ENCODE data around the gene EDIL3.
"Not testable (repeated sequence)": the region's sequence is repeated elsewhere in the genome, so short reads cannot be mapped to it uniquely, and the experiment has no call there.

The EDIL3 gene

DNA sequence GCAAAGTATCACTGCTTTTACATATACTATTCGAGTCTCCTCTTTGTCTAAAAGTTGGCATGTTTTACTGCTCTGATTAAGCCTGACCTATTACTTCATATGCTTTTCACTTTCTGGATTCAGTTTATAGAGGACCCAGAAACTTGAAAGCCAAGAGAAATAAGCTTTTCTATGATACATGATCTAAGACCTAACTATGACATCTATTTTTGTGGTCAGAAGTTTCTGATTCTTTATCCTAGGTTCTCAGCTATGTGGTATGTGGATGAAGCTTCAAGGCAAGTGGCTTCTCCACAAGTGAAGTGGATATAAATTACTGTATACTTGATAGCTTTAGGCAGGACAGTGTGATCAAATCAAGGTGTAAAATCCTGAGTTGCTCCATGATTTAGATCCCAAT, 6.3 kb downstream of the EDIL3 start:
- DNase-seq = no peak

DNA sequence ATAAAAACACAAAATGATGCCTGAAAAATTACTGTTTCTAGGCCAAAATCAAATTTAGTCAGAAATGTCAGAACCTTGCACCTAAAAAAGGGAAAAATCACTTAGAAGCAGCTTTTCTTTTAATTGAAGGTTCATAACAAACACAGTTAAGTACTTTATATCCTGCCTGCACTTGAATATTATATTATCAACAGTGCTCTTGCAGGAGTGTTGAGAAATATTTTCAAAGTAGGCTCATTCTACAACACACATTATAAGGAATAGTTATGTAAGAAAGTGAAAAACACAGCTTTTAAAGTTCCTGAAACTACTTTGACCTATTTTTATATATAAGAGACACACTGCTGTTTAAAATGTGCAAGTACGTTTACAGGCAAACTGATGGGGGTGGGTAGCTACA, 8.3 kb downstream of the EDIL3 start:
- no peak for DNase-seq

DNA sequence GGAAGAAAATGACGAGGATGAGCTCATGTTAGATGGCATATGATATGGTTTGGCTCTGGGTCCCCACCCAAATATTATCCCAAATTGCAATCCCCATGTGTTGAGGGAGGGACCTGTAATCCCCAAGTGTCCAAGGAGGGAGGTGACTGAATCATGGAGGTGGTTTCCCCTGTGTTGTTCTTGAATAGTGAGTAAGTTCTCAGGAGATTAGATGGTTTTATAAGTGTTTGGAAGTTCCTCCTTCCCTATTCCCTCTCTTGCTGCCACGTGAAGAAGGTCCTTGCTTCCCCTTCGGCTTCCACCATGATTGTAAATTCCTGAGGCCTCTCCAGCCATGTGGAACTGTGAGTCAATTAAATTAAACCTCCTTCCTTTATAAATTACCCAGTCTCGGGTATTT, 10.1 kb downstream of the EDIL3 start:
- no peak for DNase-seq

DNA sequence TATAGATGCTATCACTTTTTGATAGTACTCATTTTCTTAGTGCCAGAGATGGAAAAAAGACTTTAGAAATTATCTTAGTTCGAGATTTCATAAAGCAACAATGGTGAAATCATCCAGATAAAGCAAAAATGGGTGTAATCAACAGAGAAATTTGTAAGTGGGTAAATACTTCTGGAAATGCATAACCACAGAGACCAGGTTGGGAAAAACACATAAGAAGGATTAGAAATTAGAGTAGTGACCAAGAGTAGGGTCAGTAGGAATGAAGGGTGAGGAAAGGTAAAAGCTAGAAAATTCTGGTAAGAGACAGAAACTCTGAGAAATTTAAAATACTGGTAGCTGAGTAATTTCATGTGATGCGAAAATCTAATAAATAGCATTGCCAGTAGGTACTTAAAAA, 11.2 kb downstream of the EDIL3 start:
- no peak for DNase-seq

DNA sequence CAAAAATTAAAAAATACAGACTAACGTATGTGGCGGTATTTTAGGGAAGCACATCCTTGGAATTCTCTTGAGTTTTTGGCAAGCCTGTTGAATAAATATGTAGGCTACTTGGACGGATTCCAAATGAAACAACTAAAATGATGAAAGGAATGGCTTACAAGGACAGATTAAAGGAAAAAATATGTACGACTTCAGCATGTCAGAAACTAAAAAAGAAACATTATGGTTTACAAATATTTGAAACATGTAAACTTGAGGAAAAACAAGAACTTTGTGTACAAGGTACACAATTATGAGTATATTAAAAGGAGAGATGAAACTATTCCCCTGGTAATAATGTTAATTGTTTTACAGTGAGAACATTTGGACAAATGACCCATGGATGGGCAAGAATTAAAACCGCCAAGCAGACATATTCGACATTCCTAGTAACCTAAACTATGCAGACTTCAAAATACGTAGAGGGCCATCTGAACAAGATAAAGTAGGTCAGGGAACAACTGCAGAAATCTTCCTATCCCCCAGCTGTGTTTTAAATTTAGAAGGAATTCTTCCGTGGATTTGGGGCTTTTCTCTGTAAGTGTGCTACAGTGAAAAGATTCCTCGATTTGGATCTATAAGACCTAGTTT, 12.5 kb downstream of the EDIL3 start:
- no peak for DNase-seq

DNA sequence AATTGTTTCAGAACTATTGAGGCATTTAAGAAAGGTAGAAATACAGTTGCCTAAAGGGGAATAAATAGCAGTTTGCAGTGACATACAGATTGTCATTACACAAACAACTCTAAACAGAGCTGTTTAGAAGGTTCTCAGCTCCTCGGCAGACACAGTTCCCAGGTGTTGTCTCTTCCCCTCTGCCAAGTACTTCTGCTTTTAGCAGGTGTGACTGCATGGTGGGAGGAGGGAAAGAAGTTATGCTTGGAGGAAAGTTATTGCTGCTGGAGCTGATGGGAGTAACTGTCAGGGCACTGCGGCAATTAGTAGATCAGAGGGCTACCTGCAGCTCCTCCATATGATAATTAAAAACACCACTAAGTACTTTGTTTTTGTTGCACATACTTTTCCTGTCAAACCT, 14.5 kb downstream of the EDIL3 start:
- DNase-seq = no peak

DNA sequence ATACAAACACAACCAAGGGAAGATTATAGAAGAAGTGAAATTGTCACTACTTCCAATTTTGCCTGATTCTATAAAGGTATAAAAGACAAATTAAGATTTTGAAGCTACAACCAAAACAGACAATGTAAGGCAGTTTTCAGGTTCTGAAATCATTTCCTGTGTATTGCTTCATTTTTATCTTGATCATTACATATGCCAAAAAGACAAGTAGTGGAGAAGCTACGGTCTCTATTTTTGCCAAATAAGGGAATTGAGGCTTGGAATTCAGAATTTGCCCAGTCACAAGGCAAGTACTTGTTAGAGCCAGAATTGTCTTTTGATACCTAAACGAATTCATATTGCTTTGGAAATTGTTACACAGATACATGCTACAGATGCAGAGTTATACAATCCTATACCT, 20.6 kb downstream of the EDIL3 start:
- DNase-seq = no peak

DNA sequence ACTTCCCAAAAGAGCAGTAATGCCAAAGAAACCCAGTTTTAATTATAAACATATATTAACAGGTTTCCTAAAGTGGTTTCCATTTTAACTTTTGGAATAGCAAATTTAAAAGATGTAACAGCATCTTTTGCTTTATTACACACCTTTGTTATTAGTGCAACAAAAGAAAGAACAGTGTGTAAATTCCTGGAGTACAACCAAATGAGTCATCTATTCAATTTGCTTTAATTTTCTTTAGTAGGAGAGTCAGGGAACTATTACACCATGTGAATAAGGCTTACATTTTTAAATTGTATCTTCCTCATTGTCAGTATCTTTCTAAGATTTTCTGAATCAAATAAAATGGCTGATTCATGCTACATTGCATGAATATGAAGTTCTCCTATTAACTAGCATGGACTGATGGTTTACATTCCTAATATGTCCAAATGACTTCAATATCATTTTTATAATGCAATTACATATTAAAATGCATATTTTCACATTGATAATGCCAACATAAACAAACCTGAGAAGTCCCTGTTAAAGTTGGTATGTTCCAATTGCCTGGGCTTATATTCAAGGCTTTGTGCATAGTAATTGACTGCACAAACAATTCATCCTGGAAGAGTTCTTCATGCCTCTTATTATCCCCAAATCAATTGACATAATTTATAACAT, 22.5 kb downstream of the EDIL3 start:
- DNase-seq = no peak

DNA sequence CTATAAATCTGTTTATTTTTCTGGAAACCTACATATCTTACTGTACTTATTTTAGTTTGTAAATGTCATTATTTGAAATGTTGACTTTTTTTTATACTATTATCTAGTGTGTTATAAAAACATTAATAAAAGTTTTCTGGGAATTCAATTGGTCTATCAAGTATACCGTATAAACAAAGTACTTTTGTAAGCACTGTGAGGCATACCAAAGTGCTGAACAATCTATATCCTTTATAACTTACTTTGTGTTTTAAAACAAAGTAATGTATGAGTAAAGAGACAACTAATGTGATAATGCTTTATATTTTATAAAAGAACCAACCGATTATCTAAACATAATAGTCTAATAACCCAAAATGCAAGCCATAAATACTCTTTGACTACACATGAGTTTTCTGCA, 23.1 kb downstream of the EDIL3 start:
- DNase-seq = no peak

DNA sequence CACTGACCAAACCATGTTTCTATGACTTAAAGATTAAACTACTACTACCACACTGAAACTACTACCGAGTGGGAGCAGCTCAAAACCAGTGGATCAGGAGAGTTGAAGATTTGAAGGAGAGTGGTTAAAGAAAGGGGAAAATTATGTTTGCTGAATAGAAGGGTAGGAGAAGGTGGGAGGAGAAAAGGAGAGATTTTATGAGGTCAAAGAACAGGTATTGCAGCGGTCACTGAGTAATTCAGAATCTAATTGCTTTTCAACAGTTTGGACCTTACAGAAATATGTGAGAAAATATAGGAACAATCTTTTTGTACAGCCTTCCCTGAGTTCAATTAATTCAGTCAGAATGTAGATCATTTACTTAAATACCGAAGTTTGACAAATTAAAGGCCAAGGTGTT, 24.6 kb downstream of the EDIL3 start:
- no peak for DNase-seq

DNA sequence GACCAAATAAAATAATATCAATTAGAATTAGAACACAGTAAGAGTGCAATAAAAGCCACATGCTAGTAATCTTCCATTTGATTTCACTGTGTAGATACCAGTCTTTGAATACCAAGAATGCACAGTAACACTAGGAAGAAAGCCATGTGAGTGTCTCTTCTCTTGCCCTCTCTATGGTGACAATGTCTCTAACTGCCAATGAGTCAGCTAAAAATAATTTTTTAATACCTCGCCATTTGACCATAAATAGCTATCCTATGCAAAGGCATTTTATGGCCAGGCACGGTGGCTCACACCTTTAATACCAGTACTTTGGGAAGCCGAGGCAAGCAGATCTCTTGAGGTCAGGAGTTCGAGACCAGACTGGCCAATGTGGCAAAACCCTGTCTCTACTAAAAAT, 30.6 kb downstream of the EDIL3 start:
- no peak for DNase-seq

DNA sequence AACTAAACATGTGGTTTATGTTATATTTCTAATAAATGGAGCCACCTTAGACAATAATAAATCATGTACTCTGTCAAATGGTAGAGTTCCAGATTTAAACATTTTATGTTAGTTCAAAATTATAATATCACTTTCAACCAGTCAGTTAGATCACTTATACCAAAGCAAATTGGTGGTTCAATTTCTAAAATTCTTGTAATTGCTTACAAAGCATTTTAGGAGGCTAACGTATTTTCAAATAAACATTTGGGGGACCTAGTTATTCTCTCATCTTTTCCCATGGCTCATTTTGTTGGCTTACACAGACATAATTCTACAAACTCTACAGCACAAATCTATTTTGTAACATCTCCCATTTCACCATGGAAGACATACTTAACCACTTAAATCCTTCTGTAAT, 39.9 kb downstream of the EDIL3 start:
- no peak for DNase-seq

DNA sequence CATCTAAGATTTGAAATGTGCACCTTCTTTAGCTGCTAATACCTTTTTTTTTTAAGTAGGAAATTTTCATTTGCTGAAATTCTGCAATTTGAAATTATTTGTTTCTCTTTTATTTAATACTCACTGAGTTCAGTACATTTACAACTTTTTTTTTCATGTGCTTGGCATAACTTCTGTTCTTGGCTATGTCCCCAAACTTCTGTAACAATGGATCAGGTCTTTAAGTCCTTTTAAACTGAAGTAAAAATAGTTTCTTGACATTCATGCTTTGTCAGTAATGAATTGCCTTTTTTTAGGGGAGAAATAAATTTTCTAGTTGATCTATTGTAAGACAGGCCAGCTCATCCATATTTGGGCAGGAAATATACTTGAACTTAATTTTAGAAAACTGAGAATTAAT, 41.5 kb downstream of the EDIL3 start:
- no peak for DNase-seq

DNA sequence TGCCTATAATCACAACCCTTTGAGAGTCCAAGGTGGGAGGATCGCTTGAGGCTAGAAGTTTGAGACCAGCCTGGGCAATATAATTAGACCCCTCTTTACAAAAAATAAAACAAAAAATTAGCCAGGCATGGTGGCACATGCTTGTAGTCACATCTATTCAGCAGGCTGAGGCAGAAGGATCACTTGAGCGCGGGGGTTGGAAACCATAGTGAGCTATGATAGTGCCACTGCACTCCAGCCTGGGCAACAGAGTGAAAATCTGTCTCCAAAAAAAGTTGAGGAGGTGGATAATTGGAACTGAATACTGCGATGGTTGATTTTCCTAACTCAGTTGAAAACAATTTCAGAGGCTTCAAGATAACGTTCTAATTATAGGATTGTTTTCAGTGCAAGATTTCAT, 52.6 kb downstream of the EDIL3 start:
- DNase-seq = no peak

DNA sequence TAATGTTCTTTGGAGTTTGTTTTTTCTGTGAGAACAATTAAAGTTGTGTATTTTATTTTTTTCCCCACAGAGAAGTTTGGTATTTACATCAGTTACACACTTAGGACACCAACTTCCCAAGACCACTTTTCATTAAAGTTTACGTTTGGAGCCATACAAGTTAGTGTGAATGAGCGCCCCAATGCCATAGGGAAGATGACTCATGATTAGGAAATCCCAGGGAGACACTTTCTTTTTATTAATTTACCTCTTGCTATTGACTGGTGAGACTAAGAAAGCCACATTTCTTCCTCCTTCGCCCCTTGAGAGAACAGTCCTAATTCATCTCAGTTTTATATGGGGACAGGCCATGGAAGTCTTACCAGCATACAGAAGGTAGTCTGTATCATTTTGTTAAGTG, 57.1 kb downstream of the EDIL3 start:
- no peak for DNase-seq

DNA sequence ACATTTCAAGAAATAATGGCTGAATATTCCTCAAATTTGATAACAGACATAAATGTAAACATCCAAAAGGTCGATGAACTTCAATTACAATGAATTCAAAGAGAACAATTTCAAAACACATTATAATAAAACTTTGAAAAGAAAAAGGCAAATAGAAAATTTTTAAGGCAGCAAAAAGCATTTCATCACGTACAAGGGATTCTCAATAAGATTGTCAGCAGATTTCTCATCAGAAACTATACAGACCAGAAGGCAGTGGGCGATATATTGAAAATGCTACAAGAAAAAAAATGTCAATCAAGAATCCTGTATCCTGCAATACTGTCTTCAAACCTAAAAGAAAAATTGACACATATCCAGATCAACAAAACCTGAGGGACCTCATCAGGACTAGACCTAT, 62.0 kb downstream of the EDIL3 start:
- DNase-seq = no peak

DNA sequence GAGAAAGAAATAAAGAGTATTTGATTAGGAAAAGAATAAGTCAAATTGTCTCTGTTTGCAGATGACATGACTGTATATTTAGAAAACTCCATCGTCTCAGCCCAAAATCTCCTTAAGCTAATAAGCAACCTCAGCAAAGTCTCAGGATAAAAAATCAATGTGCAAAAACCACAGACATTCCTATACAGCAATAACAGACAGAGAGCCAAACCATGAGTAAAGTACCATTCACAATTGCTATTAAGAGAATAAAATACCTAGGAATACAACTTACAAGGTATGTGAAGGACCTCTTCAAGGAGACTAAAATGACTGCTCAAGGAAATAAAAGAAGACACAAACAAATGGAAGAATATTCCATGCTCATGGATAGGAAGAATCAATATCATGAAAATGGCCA, 66.9 kb downstream of the EDIL3 start:
- DNase-seq = not testable (repeated sequence)

DNA sequence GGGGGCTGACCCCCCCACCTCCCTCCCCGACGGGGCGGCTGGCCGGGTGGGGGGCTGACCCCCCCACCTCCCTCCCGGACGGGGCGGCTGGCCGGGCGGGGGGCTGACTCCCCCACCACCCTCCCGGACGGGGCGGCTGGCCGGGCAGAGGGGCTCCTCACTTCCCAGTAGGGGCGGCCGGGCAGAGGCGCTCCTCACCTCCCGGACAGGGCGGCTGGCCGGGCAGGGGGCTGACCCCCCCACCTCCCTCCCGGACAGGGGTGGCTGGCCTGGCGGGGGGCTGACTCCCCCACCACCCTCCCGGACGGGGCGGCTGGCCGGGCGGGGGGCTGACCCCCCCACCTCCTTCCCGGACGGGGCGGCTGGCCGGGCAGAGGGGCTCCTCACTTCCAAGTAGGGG, 72.4 kb downstream of the EDIL3 start:
- DNase-seq = not testable (repeated sequence)

DNA sequence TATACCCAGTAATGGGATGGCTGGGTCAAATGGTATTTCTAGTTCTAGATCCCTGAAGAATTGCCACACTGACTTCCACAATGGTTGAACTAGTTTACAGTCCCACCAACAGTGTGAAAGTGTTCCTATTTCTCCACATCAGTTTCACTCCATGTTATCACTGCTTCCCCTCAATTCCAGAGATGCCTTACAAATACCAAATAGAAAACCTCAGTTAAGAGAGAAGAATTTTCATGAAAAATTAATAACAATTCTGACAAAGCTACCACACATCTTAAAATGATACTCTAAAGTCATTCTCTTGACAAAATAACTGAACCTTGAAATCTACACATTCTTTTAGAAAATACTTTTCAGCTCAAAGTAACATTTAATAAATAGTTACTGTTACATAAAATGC, 74.8 kb downstream of the EDIL3 start:
- DNase-seq = not testable (repeated sequence)

DNA sequence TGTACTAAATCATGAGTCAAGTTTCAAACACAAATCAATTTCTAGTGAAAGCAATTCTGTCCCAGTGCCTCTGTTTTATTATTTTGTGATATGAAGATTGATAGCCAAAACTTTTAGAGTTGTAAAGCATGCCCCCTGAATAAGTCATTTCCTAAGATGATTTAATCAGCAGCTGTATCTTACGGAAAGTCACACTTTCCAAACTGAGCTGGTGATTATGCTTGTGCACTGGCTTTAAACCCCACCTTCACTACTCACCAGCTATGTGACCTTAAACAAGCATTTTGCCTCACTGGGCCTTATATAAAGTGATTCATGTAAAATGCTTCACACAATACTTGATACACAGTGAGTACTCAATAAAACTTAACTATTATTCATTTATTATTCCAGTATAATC, 78.1 kb downstream of the EDIL3 start:
- no peak for DNase-seq

DNA sequence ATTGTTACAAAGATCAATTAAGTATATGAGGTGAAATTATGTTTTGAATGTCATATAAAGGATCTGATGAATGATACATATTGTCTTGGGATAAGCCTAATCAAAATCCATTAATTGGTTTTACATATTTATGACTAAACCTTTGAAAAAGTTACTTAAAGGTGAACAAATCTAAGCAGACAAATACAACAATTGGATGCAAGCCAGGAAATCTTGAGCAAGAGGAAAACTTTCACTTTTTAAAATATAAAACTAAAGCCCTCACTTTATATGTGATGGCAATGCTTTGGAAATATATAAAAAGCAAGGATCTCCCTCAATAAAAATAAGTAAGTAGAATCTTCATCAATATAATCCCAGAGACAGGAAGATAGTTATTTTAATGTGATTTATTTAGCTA, 80.1 kb downstream of the EDIL3 start:
- no peak for DNase-seq

DNA sequence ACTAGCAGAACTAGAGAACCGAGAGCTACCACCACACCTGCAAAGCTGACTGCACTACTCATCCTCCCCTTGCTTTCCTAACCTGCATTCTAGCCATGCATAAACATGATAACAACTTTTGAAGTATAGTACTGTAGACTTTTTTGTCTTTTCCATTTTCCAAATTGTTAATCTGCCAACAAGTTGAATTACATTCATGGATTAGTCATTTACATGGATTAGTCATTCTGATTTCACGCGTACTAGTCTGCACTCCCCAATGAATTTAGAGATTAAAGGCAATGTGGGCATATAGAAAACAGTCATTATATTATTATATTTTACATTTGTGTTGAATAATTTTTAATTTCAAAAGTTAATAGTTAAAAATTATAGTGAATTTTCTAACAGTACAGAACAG, 81.4 kb downstream of the EDIL3 start:
- no peak for DNase-seq

DNA sequence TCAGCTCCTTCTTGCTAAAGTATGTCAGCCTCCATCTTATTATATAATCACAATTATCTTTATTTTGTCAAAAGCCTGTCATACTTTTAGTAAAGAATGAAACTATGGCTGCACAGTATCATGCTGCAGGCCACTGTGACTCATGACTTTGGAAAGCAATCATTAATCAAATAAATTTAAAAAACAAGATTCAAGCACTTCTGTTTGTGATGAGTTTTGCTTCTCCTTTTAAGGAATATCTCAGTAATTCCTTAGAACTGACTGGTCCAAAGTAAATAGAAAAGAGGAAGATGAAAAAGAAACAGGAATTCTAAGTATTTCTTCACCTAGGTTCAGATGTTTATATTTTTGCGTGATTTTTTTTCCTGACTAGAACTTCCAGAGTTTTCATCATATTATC, 83.1 kb downstream of the EDIL3 start:
- DNase-seq = no peak

DNA sequence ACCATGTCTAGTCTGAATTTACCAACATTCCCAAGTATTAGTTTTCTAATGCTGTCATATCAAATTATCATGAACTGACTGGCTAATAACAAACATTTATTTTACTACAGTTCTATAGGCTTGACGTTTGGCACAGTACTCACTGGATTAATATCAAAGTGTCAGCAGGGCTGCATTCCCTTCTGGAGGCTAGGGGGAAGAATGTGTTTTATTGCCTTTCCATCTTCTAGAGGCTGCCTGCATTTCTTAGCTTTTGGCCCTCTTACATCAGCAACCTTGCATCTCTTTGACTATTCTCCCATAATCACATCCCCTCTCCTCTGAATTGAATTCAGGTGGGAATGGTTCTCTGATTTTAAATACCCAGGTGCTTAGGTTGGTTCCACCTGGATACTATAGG, 84.7 kb downstream of the EDIL3 start:
- no peak for DNase-seq

DNA sequence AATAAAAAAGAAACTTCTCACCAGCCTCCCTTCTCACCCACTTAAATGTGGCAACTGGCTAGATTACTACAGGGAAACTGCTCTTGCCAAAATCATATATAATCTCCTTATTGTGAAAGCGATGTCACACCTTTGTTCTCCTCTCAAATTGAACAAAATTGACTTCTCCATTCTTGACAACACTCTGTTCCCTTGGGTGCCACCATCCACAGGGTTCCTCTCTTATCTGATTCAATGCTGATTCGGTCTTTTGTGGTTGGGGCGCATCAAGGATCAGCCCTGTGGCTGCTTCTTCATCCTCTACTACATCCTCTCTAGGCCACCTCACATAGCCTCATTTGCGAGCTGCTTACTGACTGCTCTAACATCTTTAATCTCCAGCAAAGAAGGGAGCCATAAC, 86.1 kb downstream of the EDIL3 start:
- DNase-seq = no peak
